Astrocyte (in vitro differentiated cells and primary cell): ENCODE results near the gene SV2C. TPM values are rescaled to one million over a fixed set of nuclear protein-coding genes. Genes with fewer than 3 reads are reported as not detected.

Experiments
- DNase-seq: peaks from one replicate; pipeline ENCODE4 v3.0.0-alpha.2; 2010; ENCODE audit warnings: low read depth
- FAIRE-seq: peaks from 2 replicates; lab custom pipeline; 2011; peaks lifted over from hg19 to GRCh38; lab: Jason Lieb, UNC
- H2AFZ ChIP-seq: 2 replicates; pipeline ENCODE4 v1.6.0; 2012; ENCODE audit warnings: low read depth, low read length, inconsistent platforms
- H3K27ac ChIP-seq: 2 replicates; pipeline ENCODE4 v1.5.1; 2011; ENCODE audit warnings: low read depth, low read length, inconsistent platforms
- H3K27me3 ChIP-seq: 2 replicates; pipeline ENCODE4 v1.6.0; 2011; ENCODE audit warnings: low read length, inconsistent platforms; ENCODE audit not compliant: insufficient read depth
- H3K36me3 ChIP-seq: 2 replicates; pipeline ENCODE4 v1.5.1; 2011; ENCODE audit warnings: low read length, inconsistent platforms; ENCODE audit not compliant: insufficient read depth
- H3K4me1 ChIP-seq: 2 replicates; pipeline ENCODE4 v1.5.1; 2011; ENCODE audit warnings: low read length, inconsistent platforms; ENCODE audit not compliant: insufficient read depth
- H3K4me2 ChIP-seq: 2 replicates; pipeline ENCODE4 v1.6.0; 2012; ENCODE audit warnings: low read length, inconsistent platforms
- H3K4me3 ChIP-seq: 2 replicates; pipeline ENCODE4 v1.5.1; 2011; ENCODE audit warnings: low read depth, mild to moderate bottlenecking, low read length, inconsistent platforms; ENCODE audit not compliant: insufficient read depth
- H3K79me2 ChIP-seq: 2 replicates; pipeline ENCODE4 v1.6.0; 2012; ENCODE audit warnings: mild to moderate bottlenecking, low read length, inconsistent platforms; ENCODE audit not compliant: insufficient read depth
- H3K9ac ChIP-seq: 2 replicates; pipeline ENCODE4 v1.6.0; 2012; ENCODE audit warnings: mild to moderate bottlenecking, low read length, inconsistent platforms
- H3K9me3 ChIP-seq: 2 replicates; pipeline ENCODE4 v1.5.1; 2012; ENCODE audit warnings: low read depth, mild to moderate bottlenecking, low read length, inconsistent platforms; ENCODE audit not compliant: insufficient read depth
- H4K20me1 ChIP-seq: 2 replicates; pipeline ENCODE4 v1.6.0; 2012; ENCODE audit warnings: low read length, inconsistent platforms; ENCODE audit not compliant: insufficient read depth
- H3K27ac Mint-ChIP-seq: one replicate; pipeline ENCODE4 v1.8.0; 2021; ENCODE audit warnings: mild to moderate bottlenecking, mixed read lengths; ENCODE audit not compliant: unreplicated experiment
- H3K27me3 Mint-ChIP-seq: one replicate; pipeline ENCODE4 v1.8.0; 2021; ENCODE audit warnings: low read depth, mixed read lengths; ENCODE audit not compliant: unreplicated experiment
- H3K36me3 Mint-ChIP-seq: one replicate; pipeline ENCODE4 v1.8.0; 2021; ENCODE audit warnings: low read depth, mixed read lengths; ENCODE audit not compliant: unreplicated experiment
- H3K4me1 Mint-ChIP-seq: one replicate; pipeline ENCODE4 v1.8.0; 2021; ENCODE audit warnings: low read depth, mixed read lengths; ENCODE audit not compliant: unreplicated experiment
- H3K4me3 Mint-ChIP-seq: one replicate; pipeline ENCODE4 v1.8.0; 2021; ENCODE audit warnings: mild to moderate bottlenecking, moderate library complexity, mixed read lengths; ENCODE audit not compliant: unreplicated experiment
- H3K9me3 Mint-ChIP-seq: one replicate; pipeline ENCODE4 v1.8.0; 2021; ENCODE audit warnings: mild to moderate bottlenecking, mixed read lengths; ENCODE audit not compliant: unreplicated experiment
- CTCF ChIP-seq: IDR thresholded peaks from 2 replicates; pipeline ENCODE4 v1.5.1; 2011; ENCODE audit warnings: low read depth, mild to moderate bottlenecking, inconsistent platforms, low read length, moderate library complexity; ENCODE audit not compliant: insufficient read depth
- EZH2 ChIP-seq: IDR thresholded peaks from 2 replicates; pipeline ENCODE4 v1.6.1; 2012; ENCODE audit warnings: mild to moderate bottlenecking, low read length, inconsistent platforms; ENCODE audit not compliant: insufficient read depth
- total RNA-seq: library from RNA; stranded (reverse); gene quantifications from 2 replicates; pipeline ENCODE4 v1.2.1, GENCODE V29; 2021

SV2C gene
- total RNA-seq, 1 donor from 2014 or later, result 0.05 TPM

- Histone ChIP-seq H4K20me1 (no peaks in the 10 kb centered on the region), H3K36me3 (no peaks in the 10 kb centered on the region), H3K27ac (no peak overlapping the region), H3K4me2 (no peak overlapping the region), H3K27me3 (no peaks in the 10 kb centered on the region), H3K4me3 (no peak overlapping the region), H3K79me2 (no peaks in the 10 kb centered on the region), H3K9me3 (no peaks in the 10 kb centered on the region), H3K9ac (no peak overlapping the region), H3K4me1 (peaks cover 11% of the 10 kb centered on the region), H2AFZ (no peak overlapping the region)
- Mint-ChIP-seq H3K27ac (peak overlapping the region; percentile 1), H3K4me3 (no peak overlapping the region), H3K27me3 (no peaks in the 10 kb centered on the region), H3K36me3 (no peaks in the 10 kb centered on the region), H3K9me3 (no peaks in the 10 kb centered on the region), H3K4me1 (peaks cover 18% of the 10 kb centered on the region)
- no peak for FAIRE-seq
- TF ChIP-seq CTCF (no peak), EZH2 (no peak)
- no peak for DNase-seq
These were observed 293.7 kb downstream of the SV2C start for GRCh38 chr5:76376866-76377230.

GRCh38 chr5:76378355-76378754, 295.2 kb downstream of the SV2C start:
- H3K4me3 ChIP-seq, result no peak overlapping the region
- no peak for DNase-seq
- no peaks in the 10 kb centered on the region for H3K27me3 ChIP-seq
- H3K36me3 ChIP-seq, result no peaks in the 10 kb centered on the region
- no peak overlapping the region for H3K27ac Mint-ChIP-seq
- H3K27me3 Mint-ChIP-seq, result peaks cover 5% of the 10 kb centered on the region
- no peak overlapping the region for H3K4me2 ChIP-seq
- no peak for FAIRE-seq
- H3K79me2 ChIP-seq, result no peaks in the 10 kb centered on the region
- H3K9me3 ChIP-seq, result no peaks in the 10 kb centered on the region
- no peaks in the 10 kb centered on the region for H4K20me1 ChIP-seq
- no peaks in the 10 kb centered on the region for H3K4me1 ChIP-seq
- H3K4me3 Mint-ChIP-seq, result no peak overlapping the region
- H3K9me3 Mint-ChIP-seq, result no peaks in the 10 kb centered on the region
- H3K36me3 Mint-ChIP-seq, result no peaks in the 10 kb centered on the region
- no peak overlapping the region for H3K27ac ChIP-seq
- TF ChIP-seq CTCF (no peak), EZH2 (no peak)
- H3K9ac ChIP-seq, result no peak overlapping the region
- H3K4me1 Mint-ChIP-seq, result peaks cover 6% of the 10 kb centered on the region
- no peak overlapping the region for H2AFZ ChIP-seq

- no peaks in the 10 kb centered on the region for H3K9me3 ChIP-seq
- no peaks in the 10 kb centered on the region for H4K20me1 ChIP-seq
- Mint-ChIP-seq H3K4me3 (no peak overlapping the region), H3K27me3 (peaks cover 5% of the 10 kb centered on the region), H3K27ac (no peak overlapping the region), H3K4me1 (peaks cover 3% of the 10 kb centered on the region), H3K36me3 (no peaks in the 10 kb centered on the region), H3K9me3 (no peaks in the 10 kb centered on the region)
- H3K27ac ChIP-seq, result no peak overlapping the region
- no peaks in the 10 kb centered on the region for H3K36me3 ChIP-seq
- no peaks in the 10 kb centered on the region for H3K27me3 ChIP-seq
- H3K4me3 ChIP-seq, result no peak overlapping the region
- FAIRE-seq (no peak), DNase-seq (no peak)
- no peak overlapping the region for H3K9ac ChIP-seq
- TF ChIP-seq EZH2 (no peak), CTCF (no peak)
- no peak overlapping the region for H3K4me2 ChIP-seq
- no peaks in the 10 kb centered on the region for H3K79me2 ChIP-seq
- no peaks in the 10 kb centered on the region for H3K4me1 ChIP-seq
- H2AFZ ChIP-seq, result no peak overlapping the region
These were observed 296.1 kb downstream of the SV2C start for GRCh38 chr5:76379316-76379715.
